ENCODE data around the gene SPP1. TPM values are rescaled to one million over a fixed set of nuclear protein-coding genes. Genes with fewer than 3 reads are reported as not detected.
A peak's percentile ranks its signal among the peaks of the same experiment; 100 is the strongest.
"Not testable (repeated sequence)": the region's sequence is repeated elsewhere in the genome, so short reads cannot be mapped to it uniquely, and the experiment has no call there.

SPP1 gene
- polyA plus RNA-seq, 1 donor (not counting 4 experiments of a cell fraction or from before 2014, with no cell fraction given) = 0.84 TPM

GRCh38 chr4:88021824-88022223 is 46.3 kb downstream of the SPP1 start:
- Histone ChIP-seq H2AFZ (ENCODE audit: control insufficient read depth, low read length) (no peak overlapping the region), H3K27ac (ENCODE audit: control insufficient read depth, insufficient read depth, low read length) (no peak overlapping the region), H3K79me2 (ENCODE audit: control insufficient read depth, insufficient read depth, low read length) (peaks cover 18% of the 10 kb centered on the region), H3K9me3 (ENCODE audit: control insufficient read depth, low read depth, low read length) (peaks cover 9% of the 10 kb centered on the region), H3K9ac (ENCODE audit: control insufficient read depth, extremely low read depth, insufficient read depth, low read length) (no peak overlapping the region), H3K27me3 (ENCODE audit: control insufficient read depth, extremely low read depth, insufficient read depth, low read length) (no peaks in the 10 kb centered on the region), H3K4me2 (ENCODE audit: control insufficient read depth, extremely low read depth, insufficient read depth, low read depth, low read length) (no peak overlapping the region), H3K36me3 (ENCODE audit: control insufficient read depth in 2 of 2, extremely low read depth in 1 of 2, insufficient read depth in 2 of 2, low read length in 2 of 2) (peaks cover 1 to 8% of the 10 kb centered on the region in 2 experiments), H3K4me1 (ENCODE audit: control insufficient read depth, extremely low read depth, insufficient read depth, low read length) (peaks cover 11% of the 10 kb centered on the region), H3K9me1 (ENCODE audit: control insufficient read depth, extremely low read depth, insufficient read depth, low read length) (no peaks in the 10 kb centered on the region), H3K4me3 (ENCODE audit: control insufficient read depth in 2 of 3, extremely low read depth in 1 of 3, insufficient read depth in 2 of 3, low read depth in 1 of 3, low read length in 3 of 3) (no peak overlapping the region), H4K20me1 (ENCODE audit: control insufficient read depth, extremely low read depth, insufficient read depth, low read length) (no peaks in the 10 kb centered on the region)
- DNase-seq (ENCODE audit: low read depth, low spot score) (no peak), FAIRE-seq (peak; percentile 41)
- dilution Hi-C loops (cut with MboI; ENCODE audit: extremely low pct_ligation_motif_present, low sequenced_read_pairs) = no loop called here
- TF ChIP-seq EZH2 (IDR thresholded peaks at IDR 0.05; ENCODE audit: low read length) = no peak
- no peak for TF ChIP-seq CTCF (optimal IDR thresholded peaks at IDR 0.05 in 1 of 3, IDR thresholded peaks at IDR 0.05 in 1 of 3, conservative IDR thresholded peaks at IDR 0.05 in 1 of 3; ENCODE audit: extremely low read depth in 1 of 3, insufficient read depth in 2 of 3, low read length in 3 of 3)

GRCh38 chr4:88022289-88022688 is 46.8 kb downstream of the SPP1 start:
- Histone ChIP-seq H3K27ac (ENCODE audit: control insufficient read depth, insufficient read depth, low read length) (no peak overlapping the region), H2AFZ (ENCODE audit: control insufficient read depth, low read length) (no peak overlapping the region), H3K79me2 (ENCODE audit: control insufficient read depth, insufficient read depth, low read length) (peaks cover 14% of the 10 kb centered on the region), H3K9ac (ENCODE audit: control insufficient read depth, extremely low read depth, insufficient read depth, low read length) (no peak overlapping the region), H3K9me1 (ENCODE audit: control insufficient read depth, extremely low read depth, insufficient read depth, low read length) (no peaks in the 10 kb centered on the region), H3K36me3 (ENCODE audit: control insufficient read depth in 2 of 2, extremely low read depth in 1 of 2, insufficient read depth in 2 of 2, low read length in 2 of 2) (peaks cover 1 to 8% of the 10 kb centered on the region in 2 experiments), H3K4me1 (ENCODE audit: control insufficient read depth, extremely low read depth, insufficient read depth, low read length) (peaks cover 11% of the 10 kb centered on the region), H3K4me3 (ENCODE audit: control insufficient read depth in 2 of 3, extremely low read depth in 1 of 3, insufficient read depth in 2 of 3, low read depth in 1 of 3, low read length in 3 of 3) (no peak overlapping the region), H3K9me3 (ENCODE audit: control insufficient read depth, low read depth, low read length) (peaks cover 9% of the 10 kb centered on the region), H3K4me2 (ENCODE audit: control insufficient read depth, extremely low read depth, insufficient read depth, low read depth, low read length) (no peak overlapping the region), H4K20me1 (ENCODE audit: control insufficient read depth, extremely low read depth, insufficient read depth, low read length) (no peaks in the 10 kb centered on the region), H3K27me3 (ENCODE audit: control insufficient read depth, extremely low read depth, insufficient read depth, low read length) (no peaks in the 10 kb centered on the region)
- no peak for TF ChIP-seq EZH2 (IDR thresholded peaks at IDR 0.05; ENCODE audit: low read length)
- TF ChIP-seq CTCF (optimal IDR thresholded peaks at IDR 0.05 in 1 of 3, IDR thresholded peaks at IDR 0.05 in 1 of 3, conservative IDR thresholded peaks at IDR 0.05 in 1 of 3; ENCODE audit: extremely low read depth in 1 of 3, insufficient read depth in 2 of 3, low read length in 3 of 3) = no peak
- FAIRE-seq (no peak), DNase-seq (ENCODE audit: low read depth, low spot score) (no peak)
- dilution Hi-C loops (cut with MboI; ENCODE audit: extremely low pct_ligation_motif_present, low sequenced_read_pairs) = no loop called here

GRCh38 chr4:88025868-88026661 is 50.6 kb downstream of the SPP1 start:
- H3K27me3 ChIP-seq (ENCODE audit: control insufficient read depth, extremely low read depth, insufficient read depth, low read length); H4K20me1 ChIP-seq (ENCODE audit: control insufficient read depth, extremely low read depth, insufficient read depth, low read length); H3K9me1 ChIP-seq (ENCODE audit: control insufficient read depth, extremely low read depth, insufficient read depth, low read length); H3K4me3 ChIP-seq (ENCODE audit: control insufficient read depth in 2 of 3, extremely low read depth in 1 of 3, insufficient read depth in 2 of 3, low read depth in 1 of 3, low read length in 3 of 3); H3K4me2 ChIP-seq (ENCODE audit: control insufficient read depth, extremely low read depth, insufficient read depth, low read depth, low read length); H3K27ac ChIP-seq (ENCODE audit: control insufficient read depth, insufficient read depth, low read length); H3K4me1 ChIP-seq (ENCODE audit: control insufficient read depth, extremely low read depth, insufficient read depth, low read length); H3K9ac ChIP-seq (ENCODE audit: control insufficient read depth, extremely low read depth, insufficient read depth, low read length); H3K79me2 ChIP-seq (ENCODE audit: control insufficient read depth, insufficient read depth, low read length); H3K36me3 ChIP-seq (ENCODE audit: control insufficient read depth in 2 of 2, extremely low read depth in 1 of 2, insufficient read depth in 2 of 2, low read length in 2 of 2); dilution Hi-C loops (cut with MboI; ENCODE audit: extremely low pct_ligation_motif_present, low sequenced_read_pairs); H2AFZ ChIP-seq (ENCODE audit: control insufficient read depth, low read length); H3K9me3 ChIP-seq (ENCODE audit: control insufficient read depth, low read depth, low read length); FAIRE-seq; DNase-seq (ENCODE audit: low read depth, low spot score): not testable (repeated sequence)
